HepG2 (cell line): ENCODE results near the gene TXNDC9.

Source experiments
- ARID4A ChIP-seq: sonication (generic); formaldehyde crosslinking; IDR thresholded peaks from 2 replicates; pipeline ENCODE4 v1.5.0; 2020; ENCODE audit warnings: mild to moderate bottlenecking, missing genetic modification reagents, borderline replicate concordance
- CTCF ChIP-seq: sonication (generic); formaldehyde crosslinking; IDR thresholded peaks from 2 replicates; pipeline ENCODE4 v1.5.0; 2020; ENCODE audit warnings: mild to moderate bottlenecking, missing genetic modification reagents, moderate library complexity
- EP300 ChIP-seq, 3 experiments: sonication (generic) in 1 of 3; formaldehyde crosslinking in 1 of 3; IDR thresholded peaks; 2 replicates each; pipeline versions ENCODE4 v1.5.1 to v1.6.1; 2011 to 2020; ENCODE audit warnings: low read depth in 2 of 3, low read length in 2 of 3, borderline replicate concordance in 1 of 3, improper control_type of control experiment in 1 of 3, mild to moderate bottlenecking in 1 of 3, missing genetic modification reagents in 1 of 3, moderate library complexity in 1 of 3
- NRL ChIP-seq: sonication (generic); formaldehyde crosslinking; IDR thresholded peaks from 2 replicates; pipeline ENCODE4 v1.5.0; 2020; ENCODE audit warnings: missing genetic modification reagents, mild to moderate bottlenecking, moderate library complexity, borderline replicate concordance
- POLR2A ChIP-seq, 2 experiments: IDR thresholded peaks; 2 replicates each; pipeline ENCODE4 v1.6.1; 2011; ENCODE audit warnings: low read depth in 2 of 2, low read length in 2 of 2, mild to moderate bottlenecking in 1 of 2, moderate library complexity in 1 of 2; ENCODE audit not compliant: insufficient read depth in 1 of 2
- POLR2AphosphoS5 ChIP-seq: IDR thresholded peaks from 2 replicates; pipeline ENCODE4 v1.6.1; 2012; ENCODE audit warnings: low read depth, low read length
- PTBP1 ChIP-seq: fragments of 200-400 bp; formaldehyde crosslinking; IDR thresholded peaks from 2 replicates; pipeline ENCODE4 v1.6.1; 2018; ENCODE audit warnings: low read length, low read depth; ENCODE audit not compliant: poor library complexity, severe bottlenecking
- TAF1 ChIP-seq: sonication (generic); formaldehyde crosslinking; IDR thresholded peaks from 2 replicates; pipeline ENCODE4 v1.4.0; 2020; ENCODE audit warnings: missing genetic modification reagents
- ZNF17 ChIP-seq: sonication (generic); formaldehyde crosslinking; IDR thresholded peaks from 2 replicates; pipeline ENCODE4 v1.5.0; 2020; ENCODE audit warnings: mild to moderate bottlenecking, missing genetic modification reagents
- ZNF18 ChIP-seq: sonication (generic); formaldehyde crosslinking; IDR thresholded peaks from 2 replicates; pipeline ENCODE4 v1.8.0; 2022; ENCODE audit warnings: mild to moderate bottlenecking, missing genetic modification reagents; ENCODE audit not compliant: insufficient replicate concordance
- ZNF678 ChIP-seq: sonication (generic); formaldehyde crosslinking; IDR thresholded peaks from 2 replicates; pipeline ENCODE4 v1.4.0; 2020; ENCODE audit warnings: mild to moderate bottlenecking, missing genetic modification reagents
- TF ChIP-seq, protein P1 (sequence below): sonication (generic); formaldehyde crosslinking; IDR thresholded peaks from 2 replicates; pipeline ENCODE4 v1.5.1; 2020; ENCODE audit warnings: mild to moderate bottlenecking, missing genetic modification reagents, moderate library complexity
- TF ChIP-seq, protein P2 (sequence below): IDR thresholded peaks from 2 replicates; pipeline ENCODE4 v1.6.1; 2012; ENCODE audit warnings: low read depth, low read length, improper control_type of control experiment

DNA sequence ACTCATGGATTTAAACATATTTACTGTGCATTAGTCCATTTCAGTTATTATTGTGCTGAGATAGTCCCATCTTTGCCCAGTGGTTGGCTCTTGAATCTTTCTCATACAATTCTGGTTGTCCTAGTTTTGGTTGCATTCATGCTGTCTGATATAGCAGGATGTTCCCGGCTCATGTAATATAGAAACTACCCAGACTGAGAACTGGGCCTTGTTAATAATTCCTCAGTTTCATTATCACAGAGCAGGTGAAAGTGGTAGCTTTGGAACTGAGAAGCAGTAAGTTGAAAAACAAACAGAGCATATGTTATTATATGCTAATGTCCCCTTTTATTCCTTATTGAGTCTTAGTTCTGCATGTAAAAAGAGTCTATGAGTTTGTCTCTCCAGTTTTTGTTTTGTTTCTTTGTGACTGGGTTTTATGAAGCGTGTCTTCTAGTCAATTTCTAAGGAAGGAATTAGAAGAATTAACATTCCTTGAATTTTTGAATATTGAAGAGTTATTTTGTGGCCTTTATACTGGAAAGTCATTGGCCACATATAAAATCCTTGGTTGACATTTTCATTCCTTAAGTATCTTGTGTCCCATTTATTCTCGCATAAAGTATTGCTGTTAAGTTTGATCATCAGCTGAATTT, 44.4 kb upstream of the TXNDC9 start:
- TF ChIP-seq CTCF (CRISPR knock-in tag) = no peak
- TF ChIP-seq EP300 (IDR thresholded peaks at IDR 0.05; ENCODE audit: low read depth in 2 of 2, low read length in 2 of 2) = no peak
- TF ChIP-seq EP300 (CRISPR knock-in tag; IDR thresholded peaks at IDR 0.05; ENCODE audit: borderline replicate concordance) = no peak
- no peak for TF ChIP-seq POLR2A (IDR thresholded peaks at IDR 0.05; ENCODE audit: insufficient read depth in 1 of 2, low read depth in 2 of 2, low read length in 2 of 2)
- TF ChIP-seq, protein P1, sequence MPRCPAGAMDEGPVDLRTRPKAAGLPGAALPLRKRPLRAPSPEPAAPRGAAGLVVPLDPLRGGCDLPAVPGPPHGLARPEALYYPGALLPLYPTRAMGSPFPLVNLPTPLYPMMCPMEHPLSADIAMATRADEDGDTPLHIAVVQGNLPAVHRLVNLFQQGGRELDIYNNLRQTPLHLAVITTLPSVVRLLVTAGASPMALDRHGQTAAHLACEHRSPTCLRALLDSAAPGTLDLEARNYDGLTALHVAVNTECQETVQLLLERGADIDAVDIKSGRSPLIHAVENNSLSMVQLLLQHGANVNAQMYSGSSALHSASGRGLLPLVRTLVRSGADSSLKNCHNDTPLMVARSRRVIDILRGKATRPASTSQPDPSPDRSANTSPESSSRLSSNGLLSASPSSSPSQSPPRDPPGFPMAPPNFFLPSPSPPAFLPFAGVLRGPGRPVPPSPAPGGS (CRISPR knock-in tag) = no peak
- TF ChIP-seq ZNF17 (CRISPR knock-in tag) = no peak
- TF ChIP-seq NRL = no peak
- TF ChIP-seq PTBP1 = no peak
- TF ChIP-seq ZNF18 (CRISPR knock-in tag) = no peak
- TF ChIP-seq ZNF678 = no peak
- TF ChIP-seq, protein P2, sequence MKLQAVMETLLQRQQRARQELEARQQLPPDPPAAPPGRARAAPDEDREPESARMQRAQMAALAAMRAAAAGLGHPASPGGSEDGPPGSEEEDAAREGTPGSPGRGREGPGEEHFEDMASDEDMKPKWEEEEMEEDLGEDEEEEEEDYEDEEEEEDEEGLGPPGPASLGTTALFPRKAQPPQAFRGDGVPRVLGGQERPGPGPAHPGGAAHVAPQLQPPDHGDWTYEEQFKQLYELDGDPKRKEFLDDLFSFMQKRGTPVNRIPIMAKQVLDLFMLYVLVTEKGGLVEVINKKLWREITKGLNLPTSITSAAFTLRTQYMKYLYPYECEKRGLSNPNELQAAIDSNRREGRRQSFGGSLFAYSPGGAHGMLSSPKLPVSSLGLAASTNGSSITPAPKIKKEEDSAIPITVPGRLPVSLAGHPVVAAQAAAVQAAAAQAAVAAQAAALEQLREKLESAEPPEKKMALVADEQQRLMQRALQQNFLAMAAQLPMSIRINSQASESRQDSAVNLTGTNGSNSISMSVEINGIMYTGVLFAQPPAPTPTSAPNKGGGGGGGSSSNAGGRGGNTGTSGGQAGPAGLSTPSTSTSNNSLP = no peak
- no peak for TF ChIP-seq POLR2AphosphoS5
- TF ChIP-seq TAF1 = no peak
- TF ChIP-seq ARID4A (CRISPR knock-in tag) = no peak
